MM.1S (cell line): ENCODE data around the gene BCL2.

ENCODE experiments used
- DNase-seq: peaks from one replicate; pipeline ENCODE4 v3.0.0-alpha.2; 2015
- H2AFZ ChIP-seq: fragments of 300-600 bp; sonication (generic); 2 replicates; pipeline ENCODE4 v1.6.0; 2016; ENCODE audit warnings: antibody characterized with exemption, low read length
- H3F3A ChIP-seq: fragments of 300-600 bp; sonication (generic); 2 replicates; pipeline ENCODE4 v1.6.1; 2016; ENCODE audit warnings: mild to moderate bottlenecking, antibody characterized with exemption, low read length, moderate library complexity, mixed read lengths; ENCODE audit not compliant: insufficient read depth
- H3K27ac ChIP-seq: fragments of 300-600 bp; sonication (generic); 2 replicates; pipeline ENCODE4 v1.5.1; 2016; ENCODE audit warnings: mild to moderate bottlenecking, low read length
- H3K27me3 ChIP-seq: fragments of 300-600 bp; sonication (generic); replicated peaks from 2 replicates; pipeline ENCODE4 v1.6.0; 2016; ENCODE audit warnings: low read length; ENCODE audit not compliant: insufficient read depth
- H3K36me3 ChIP-seq: fragments of 300-600 bp; sonication (generic); replicated peaks from 2 replicates; pipeline ENCODE4 v1.6.1; 2016; ENCODE audit warnings: mild to moderate bottlenecking, low read length, mixed read lengths; ENCODE audit not compliant: insufficient read depth
- H3K4me1 ChIP-seq: fragments of 300-600 bp; sonication (generic); 2 replicates; pipeline ENCODE4 v1.6.1; 2016; ENCODE audit warnings: low read length, mixed read lengths
- H3K4me2 ChIP-seq: fragments of 300-600 bp; sonication (generic); 2 replicates; pipeline ENCODE4 v1.6.0; 2016; ENCODE audit warnings: low read depth, low read length
- H3K4me3 ChIP-seq: fragments of 300-600 bp; sonication (generic); 2 replicates; pipeline ENCODE4 v1.5.1; 2016; ENCODE audit warnings: low read length, mixed read lengths
- H3K79me2 ChIP-seq: fragments of 300-600 bp; sonication (generic); 2 replicates; pipeline ENCODE4 v1.6.1; 2016; ENCODE audit warnings: mixed run types, low read length, mixed read lengths
- H3K9ac ChIP-seq: fragments of 300-600 bp; sonication (generic); 2 replicates; pipeline ENCODE4 v1.6.1; 2016; ENCODE audit warnings: low read length, mixed read lengths
- H3K9me2 ChIP-seq: fragments of 300-600 bp; sonication (generic); replicated peaks from 2 replicates; pipeline ENCODE4 v1.6.1; 2016; ENCODE audit warnings: mild to moderate bottlenecking, low read length, mixed read lengths; ENCODE audit not compliant: insufficient read depth
- H3K9me3 ChIP-seq: fragments of 300-600 bp; sonication (generic); replicated peaks from 2 replicates; pipeline ENCODE4 v1.6.1; 2016; ENCODE audit warnings: mild to moderate bottlenecking, low read length, mixed read lengths; ENCODE audit not compliant: insufficient read depth
- H4K20me1 ChIP-seq: fragments of 300-600 bp; sonication (generic); 2 replicates; pipeline ENCODE4 v1.6.1; 2016; ENCODE audit warnings: mild to moderate bottlenecking, low read length, moderate library complexity, mixed read lengths; ENCODE audit not compliant: insufficient read depth
- EZH2 ChIP-seq: fragments of 300-600 bp; sonication (generic); optimal IDR thresholded peaks from 2 replicates; pipeline ENCODE3; 2017; ENCODE audit warnings: low read depth, mild to moderate bottlenecking, antibody characterized with exemption, low read length, mixed read lengths
- EZH2phosphoT487 ChIP-seq: fragments of 300-600 bp; sonication (generic); IDR thresholded peaks from 2 replicates; pipeline ENCODE4 v1.6.1; 2018; ENCODE audit warnings: antibody characterized with exemption, low read length
- TF ChIP-seq, protein P1 (sequence below): fragments of 300-600 bp; sonication (generic); IDR thresholded peaks from 2 replicates; pipeline ENCODE4 v1.5.1; 2016; ENCODE audit warnings: antibody characterized with exemption, low read length, mixed read lengths

The BCL2 gene

DNA sequence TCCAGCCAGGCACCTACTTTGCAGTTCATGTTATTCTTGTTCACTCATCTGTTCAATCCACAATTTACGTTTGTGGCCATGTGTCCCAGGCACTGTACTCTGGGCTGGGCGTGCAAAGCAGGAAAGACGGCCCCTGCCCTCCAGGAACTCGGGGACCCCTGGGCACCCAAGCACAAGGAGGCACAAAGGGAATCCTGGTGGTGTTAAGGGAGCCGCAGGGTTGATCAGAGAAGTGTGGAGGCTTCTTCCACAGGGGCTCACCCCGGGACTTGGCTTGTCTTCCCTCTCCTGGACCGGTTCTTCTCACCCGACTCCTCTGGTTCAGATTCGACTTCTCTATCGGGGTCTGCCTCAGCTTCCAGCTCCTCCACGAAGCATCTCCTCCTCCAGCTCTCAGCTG is 230.5 kb downstream of the BCL2 start:
- TF ChIP-seq, protein P1, sequence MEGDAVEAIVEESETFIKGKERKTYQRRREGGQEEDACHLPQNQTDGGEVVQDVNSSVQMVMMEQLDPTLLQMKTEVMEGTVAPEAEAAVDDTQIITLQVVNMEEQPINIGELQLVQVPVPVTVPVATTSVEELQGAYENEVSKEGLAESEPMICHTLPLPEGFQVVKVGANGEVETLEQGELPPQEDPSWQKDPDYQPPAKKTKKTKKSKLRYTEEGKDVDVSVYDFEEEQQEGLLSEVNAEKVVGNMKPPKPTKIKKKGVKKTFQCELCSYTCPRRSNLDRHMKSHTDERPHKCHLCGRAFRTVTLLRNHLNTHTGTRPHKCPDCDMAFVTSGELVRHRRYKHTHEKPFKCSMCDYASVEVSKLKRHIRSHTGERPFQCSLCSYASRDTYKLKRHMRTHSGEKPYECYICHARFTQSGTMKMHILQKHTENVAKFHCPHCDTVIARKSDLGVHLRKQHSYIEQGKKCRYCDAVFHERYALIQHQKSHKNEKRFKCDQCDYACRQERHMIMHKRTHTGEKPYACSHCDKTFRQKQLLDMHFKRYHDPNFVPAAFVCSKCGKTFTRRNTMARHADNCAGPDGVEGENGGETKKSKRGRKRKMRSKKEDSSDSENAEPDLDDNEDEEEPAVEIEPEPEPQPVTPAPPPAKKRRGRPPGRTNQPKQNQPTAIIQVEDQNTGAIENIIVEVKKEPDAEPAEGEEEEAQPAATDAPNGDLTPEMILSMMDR: no peak
- TF ChIP-seq EZH2: no peak
- Histone ChIP-seq H3K27ac (no peak overlapping the region), H3K4me1 (no peaks in the 10 kb centered on the region), H3K9me2 (no peaks in the 10 kb centered on the region), H3K27me3 (no peaks in the 10 kb centered on the region), H2AFZ (no peak overlapping the region), H3K36me3 (no peaks in the 10 kb centered on the region), H3K4me3 (no peak overlapping the region), H3K79me2 (no peaks in the 10 kb centered on the region), H3F3A (no peaks in the 10 kb centered on the region), H3K9me3 (no peaks in the 10 kb centered on the region), H3K9ac (no peak overlapping the region), H3K4me2 (no peak overlapping the region), H4K20me1 (no peaks in the 10 kb centered on the region)
- no peak for DNase-seq

GRCh38 chr18:63088262-63088661 is 231.3 kb downstream of the BCL2 start:
- no peak for DNase-seq
- H4K20me1 ChIP-seq: no peaks in the 10 kb centered on the region
- H3F3A ChIP-seq: no peaks in the 10 kb centered on the region
- TF ChIP-seq, protein P1: no peak
- TF ChIP-seq EZH2: no peak
- no peak for TF ChIP-seq EZH2phosphoT487
- H3K4me3 ChIP-seq: no peak overlapping the region
- no peaks in the 10 kb centered on the region for H3K9me2 ChIP-seq
- no peak overlapping the region for H2AFZ ChIP-seq
- no peaks in the 10 kb centered on the region for H3K79me2 ChIP-seq
- H3K9me3 ChIP-seq: no peaks in the 10 kb centered on the region
- no peaks in the 10 kb centered on the region for H3K36me3 ChIP-seq
- no peak overlapping the region for H3K4me2 ChIP-seq
- H3K9ac ChIP-seq: no peak overlapping the region
- no peaks in the 10 kb centered on the region for H3K4me1 ChIP-seq
- no peak overlapping the region for H3K27ac ChIP-seq
- H3K27me3 ChIP-seq: no peaks in the 10 kb centered on the region

DNA sequence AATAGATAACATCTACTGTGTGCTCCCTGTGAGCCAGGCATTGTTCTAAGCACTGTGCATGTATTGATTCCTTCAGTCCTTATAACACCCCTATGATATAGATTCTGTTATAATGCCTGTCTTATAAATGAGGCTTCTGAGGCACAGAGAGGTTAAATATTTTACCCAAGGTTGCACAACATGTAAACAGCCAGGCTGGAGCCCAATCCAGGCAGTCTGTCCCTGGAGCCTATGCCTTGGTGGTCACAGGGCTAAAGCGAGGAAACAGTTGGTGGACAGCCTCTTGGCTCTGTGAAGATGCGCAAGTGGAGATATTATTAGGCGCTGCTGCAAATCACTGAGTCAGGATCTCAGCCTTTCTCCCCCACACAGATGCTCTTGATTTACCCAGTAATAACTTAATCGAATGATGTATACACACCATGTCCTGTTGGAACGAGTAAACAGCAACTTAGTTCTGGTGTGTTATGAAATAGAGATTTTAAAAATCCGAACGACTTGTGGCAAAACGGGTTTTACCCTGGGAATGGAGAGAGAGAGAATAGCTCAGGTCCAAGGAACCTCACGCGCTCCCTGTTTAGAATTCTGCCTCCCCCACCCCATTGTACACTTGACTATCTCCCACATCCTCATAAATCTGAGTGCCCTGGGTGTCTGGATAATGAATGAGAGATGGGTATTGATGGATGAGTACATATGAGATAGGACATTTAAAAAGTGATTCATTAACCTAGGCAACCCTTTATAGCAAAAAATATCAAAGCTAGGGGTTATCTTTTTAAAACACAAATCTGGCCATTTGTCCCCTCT is 231.9 kb downstream of the BCL2 start:
- no peak overlapping the region for H3K4me2 ChIP-seq
- TF ChIP-seq EZH2 (no peak), EZH2phosphoT487 (no peak)
- TF ChIP-seq, protein P1: no peak

More for the DNA sequence above, 231.9 kb downstream of the BCL2 start:
- Histone ChIP-seq H3F3A (no peaks in the 10 kb centered on the region), H3K9ac (no peak overlapping the region), H2AFZ (no peak overlapping the region), H3K9me2 (no peaks in the 10 kb centered on the region), H3K4me1 (no peaks in the 10 kb centered on the region), H3K4me3 (no peak overlapping the region), H3K27ac (no peak overlapping the region), H3K9me3 (no peaks in the 10 kb centered on the region), H3K79me2 (no peaks in the 10 kb centered on the region), H3K36me3 (no peaks in the 10 kb centered on the region), H4K20me1 (no peaks in the 10 kb centered on the region), H3K27me3 (no peaks in the 10 kb centered on the region)
- no peak for DNase-seq
